Measurements from ENCODE around the gene PTTG1IP.

The PTTG1IP gene

DNA sequence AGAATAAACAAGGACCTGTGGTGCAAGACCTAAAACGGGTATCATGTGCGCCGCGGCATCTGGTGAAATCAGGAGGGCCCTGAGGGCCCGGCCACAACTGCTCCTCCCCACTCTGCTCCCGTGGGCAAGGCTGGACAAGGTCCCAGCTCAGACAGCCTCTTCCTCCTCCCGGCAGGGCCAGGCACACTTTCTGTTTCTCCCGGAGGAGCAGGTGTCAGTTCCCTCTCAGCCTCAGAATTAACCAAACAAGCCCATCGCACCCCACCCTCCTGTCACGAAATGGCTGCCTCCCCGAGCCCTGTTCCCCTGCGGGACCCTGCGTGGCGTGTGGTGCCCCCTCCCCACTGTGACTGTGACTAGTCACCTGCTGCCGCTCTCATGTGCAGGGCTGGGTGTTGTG lies 15.2 kb downstream of the PTTG1IP start:
- DNase-seq, result no peak

GRCh38 chr21:44857127-44857892 lies 16.2 kb downstream of the PTTG1IP start:
- DNase-seq, result no peak

GRCh38 chr21:44856131-44856530 lies 17.4 kb downstream of the PTTG1IP start:
- DNase-seq, result no peak

DNA sequence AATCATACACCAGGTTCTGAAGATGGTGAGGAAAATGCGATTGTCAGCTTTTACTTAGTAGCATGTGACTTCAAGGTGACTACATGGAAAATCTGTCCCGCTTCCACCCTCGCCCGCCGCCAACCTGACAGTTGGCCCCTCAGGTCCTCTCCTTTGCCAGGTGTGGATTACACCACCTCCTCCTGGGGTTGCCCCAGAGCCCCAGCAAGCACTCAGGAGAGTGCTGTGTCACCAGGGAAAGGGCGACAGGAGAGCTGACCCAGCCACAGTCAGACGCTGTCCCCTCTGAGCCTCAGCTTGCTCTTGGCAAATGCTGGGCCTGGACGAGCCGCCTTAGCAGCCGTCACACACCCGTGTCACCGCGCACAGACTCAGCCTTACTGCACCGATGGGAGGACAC lies 17.9 kb downstream of the PTTG1IP start:
- no peak for DNase-seq

DNA sequence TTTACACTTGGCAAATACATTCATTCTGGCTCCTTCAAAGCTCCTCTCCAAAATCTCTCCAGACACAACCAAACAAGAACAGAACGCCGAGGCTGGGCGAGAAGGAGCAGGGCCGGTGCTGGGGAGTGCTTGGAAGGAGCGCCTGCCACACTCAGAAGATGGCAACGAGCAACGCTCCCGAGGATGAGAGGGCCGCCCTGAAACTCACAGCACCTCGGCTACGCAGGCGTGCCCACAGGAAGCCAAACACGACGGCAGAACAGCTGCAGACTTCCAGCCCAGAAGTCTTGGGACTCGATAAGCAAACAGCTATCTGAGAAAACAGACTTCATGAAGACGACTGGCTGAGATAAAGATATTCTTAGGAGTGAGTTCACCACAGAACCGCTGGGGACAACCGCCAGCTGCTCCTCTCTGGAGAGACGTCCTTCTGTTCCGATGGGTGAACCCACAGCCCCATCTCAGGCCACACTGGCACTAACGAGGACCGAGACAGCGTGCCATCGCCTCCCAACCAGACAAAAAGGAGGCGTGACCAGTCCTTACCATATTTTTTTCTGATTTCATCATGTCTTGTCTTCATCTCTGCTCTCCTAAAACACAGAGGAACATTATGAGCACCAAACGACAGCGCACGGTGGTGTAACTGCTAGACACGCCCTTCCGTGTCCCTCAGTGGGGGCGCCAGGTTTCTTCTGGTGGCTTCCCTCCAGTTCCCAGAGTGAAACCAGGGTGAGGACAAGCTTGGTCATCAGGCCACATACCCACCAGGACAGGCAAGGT lies 18.6 kb downstream of the PTTG1IP start:
- DNase-seq, result no peak

- no peak for DNase-seq
Measured at GRCh38 chr21:44854391-44854663, 19.2 kb downstream of the PTTG1IP start.

DNA sequence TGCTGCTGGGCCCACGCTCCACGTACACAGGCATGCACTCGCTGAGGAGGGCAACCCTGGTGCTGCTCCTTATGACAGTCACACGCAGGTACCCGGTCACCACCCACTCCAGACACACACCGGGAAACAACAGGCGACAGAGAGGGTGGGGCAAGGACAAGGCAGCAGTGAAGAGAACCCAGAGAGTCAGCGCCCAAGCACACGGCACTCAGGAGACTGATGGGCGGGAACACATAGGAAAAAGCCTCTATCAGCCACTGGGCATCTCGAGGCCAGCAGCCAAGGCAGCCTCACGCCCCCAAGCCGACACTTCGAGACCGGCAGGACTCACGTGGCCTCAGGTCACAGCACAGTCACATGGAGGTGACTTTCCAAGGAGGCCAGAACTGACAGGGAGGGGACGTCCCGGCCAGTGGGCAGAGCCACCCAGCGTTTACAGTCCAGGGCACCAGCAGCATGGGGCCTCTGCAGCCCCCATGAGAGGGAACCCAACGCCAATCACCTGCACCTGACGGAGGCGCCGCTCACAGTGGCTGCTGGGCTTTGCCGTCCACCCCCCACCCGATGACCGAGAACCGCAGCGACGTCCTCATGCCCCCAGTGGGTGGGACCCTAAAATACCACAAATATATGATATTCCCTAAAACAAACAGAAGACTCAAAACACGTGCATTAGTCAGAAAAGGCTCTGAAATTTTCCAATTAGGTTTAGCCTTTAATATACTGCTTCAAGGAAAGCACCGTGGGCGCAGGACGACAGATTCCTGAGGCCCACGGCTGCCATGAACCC lies 19.7 kb downstream of the PTTG1IP start:
- DNase-seq, result no peak

DNA sequence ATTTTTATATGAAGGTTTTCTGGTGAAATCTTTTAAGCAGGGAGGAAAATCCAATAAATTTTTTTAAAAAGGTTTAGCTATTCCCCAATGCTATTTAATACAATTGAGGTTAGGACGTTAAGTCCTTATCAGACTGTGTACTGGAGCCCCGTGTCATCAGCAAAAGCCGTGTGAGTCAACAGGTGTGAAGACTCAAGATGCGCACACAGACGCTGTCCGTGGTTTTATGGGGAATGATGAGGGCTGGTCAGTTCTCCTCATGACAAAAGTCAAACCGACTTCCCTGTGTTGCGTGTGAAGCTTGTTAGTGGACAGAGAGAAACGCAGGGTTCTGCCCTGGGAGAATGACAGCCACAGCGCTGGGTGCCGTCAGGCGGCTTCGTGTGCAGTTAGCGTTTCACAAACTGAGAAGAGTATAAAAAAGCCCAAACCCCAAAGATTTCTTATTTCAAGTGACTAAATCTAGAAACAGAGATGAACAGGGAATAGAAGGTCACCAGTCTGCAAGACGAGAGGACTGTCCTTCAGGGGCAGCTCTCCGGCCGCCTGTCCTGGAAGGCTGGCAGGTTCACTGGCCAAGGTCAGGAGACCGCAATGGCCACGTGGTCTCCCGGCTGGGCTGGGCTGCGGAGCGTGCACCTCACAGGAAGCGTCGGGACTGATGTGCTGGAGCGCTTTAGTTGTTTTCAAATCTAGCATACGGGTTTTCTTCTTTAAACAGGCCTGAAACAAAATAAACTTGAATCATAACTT lies 22.4 kb downstream of the PTTG1IP start:
- DNase-seq, result no peak

DNA sequence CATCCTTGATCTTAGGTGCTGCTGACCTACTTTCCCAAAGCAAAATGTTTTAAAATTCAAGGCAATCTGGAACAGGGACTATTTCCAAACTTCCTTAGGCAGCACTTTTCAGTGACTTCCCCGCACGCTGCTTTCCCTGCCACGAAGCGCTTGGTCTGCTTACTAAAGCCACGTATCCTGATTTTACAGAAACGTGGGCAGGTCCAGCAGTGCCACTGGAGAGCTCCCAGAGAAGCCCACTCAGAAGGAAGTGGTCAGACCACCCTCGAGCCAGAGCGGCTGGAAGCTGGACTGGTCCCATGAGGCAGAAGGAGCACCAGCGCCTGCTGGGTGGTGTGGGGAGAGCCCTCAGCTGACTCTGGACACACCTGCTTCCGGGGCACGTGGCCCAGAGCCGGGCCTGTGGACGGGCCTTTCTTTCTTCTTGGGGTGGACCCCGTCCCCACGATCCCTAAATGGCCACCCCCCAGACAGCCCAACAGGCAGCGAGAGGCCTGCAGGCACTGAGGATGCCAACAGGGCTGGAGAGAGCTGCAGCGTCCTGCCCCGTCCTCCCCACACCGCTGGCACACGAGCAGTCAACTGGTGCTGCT lies 23.2 kb downstream of the PTTG1IP start:
- DNase-seq, result no peak

GRCh38 chr21:44849616-44850130 lies 23.8 kb downstream of the PTTG1IP start:
- DNase-seq, result no peak

DNA sequence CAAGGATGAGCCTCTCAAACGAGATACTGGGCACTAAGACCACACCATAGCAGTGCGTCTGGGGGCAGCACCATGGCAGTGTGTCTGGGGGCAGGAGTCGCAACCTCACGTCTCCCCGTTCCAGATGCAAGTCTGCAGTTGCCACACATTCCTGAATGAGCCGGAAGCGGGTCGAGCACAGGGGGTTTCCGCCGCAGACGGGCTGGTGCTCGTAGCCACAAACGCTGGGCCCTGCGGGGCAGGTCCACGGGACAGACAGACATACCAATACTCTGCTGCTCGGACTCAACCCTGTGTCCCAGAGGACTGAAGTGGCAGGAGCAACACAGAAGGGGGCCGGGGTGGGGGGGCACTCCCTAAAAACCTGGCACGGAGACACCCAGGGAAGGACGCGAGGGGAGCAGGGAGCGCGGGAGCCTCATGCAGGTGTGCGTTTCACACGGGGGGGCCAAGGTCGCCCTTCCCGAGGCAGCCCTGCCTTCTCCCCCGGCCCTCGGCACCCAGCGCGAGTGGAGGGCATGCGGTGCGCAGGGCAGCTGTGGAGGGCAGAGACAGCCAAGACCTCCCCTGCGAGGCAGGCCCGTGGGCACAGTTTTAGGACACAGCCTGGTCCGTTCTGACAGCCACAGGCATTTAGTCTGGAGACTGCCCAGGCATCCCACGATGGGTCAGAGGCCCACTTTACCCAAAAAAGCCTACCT lies 24.5 kb downstream of the PTTG1IP start:
- no peak for DNase-seq

DNA sequence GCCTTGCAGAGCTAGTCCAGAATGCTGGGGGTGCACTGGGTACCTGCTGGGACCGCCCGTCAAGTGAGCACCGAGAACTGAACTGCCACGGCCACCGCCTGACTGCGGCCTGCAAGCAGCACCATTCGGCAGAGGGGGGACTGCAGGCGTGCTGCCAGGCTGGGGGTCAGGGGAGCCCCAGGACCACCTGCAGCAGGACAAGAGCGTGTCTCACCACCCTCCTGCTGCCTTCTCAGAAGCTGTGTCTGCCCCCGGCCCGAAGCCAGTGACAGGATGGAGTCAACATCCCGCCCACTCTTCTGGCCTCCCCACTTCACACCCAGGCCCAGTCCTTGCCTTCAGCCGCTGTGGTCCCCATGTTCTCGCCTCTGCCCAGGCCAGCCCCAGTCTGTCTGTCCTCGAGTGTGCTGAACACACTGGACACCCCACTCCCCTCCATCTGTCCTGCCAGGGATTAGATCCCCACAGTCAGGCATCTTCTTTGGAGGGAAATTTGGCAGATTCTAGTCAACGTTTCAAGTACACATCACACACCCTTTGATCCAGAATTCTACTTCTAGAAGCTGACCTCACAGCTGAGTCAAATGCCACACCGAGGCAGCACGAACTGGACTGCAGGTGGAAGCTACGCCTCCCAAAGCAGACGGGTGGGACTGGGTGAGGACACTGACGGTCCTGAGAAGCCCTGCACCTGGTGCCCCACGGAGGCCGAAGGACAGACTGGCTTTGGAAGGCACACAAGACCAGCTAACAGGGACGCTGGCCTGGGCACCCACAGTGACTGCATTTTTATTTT lies 26.0 kb downstream of the PTTG1IP start:
- no peak for DNase-seq

GRCh38 chr21:44846485-44847260 lies 26.8 kb downstream of the PTTG1IP start:
- DNase-seq, result no peak

- no peak for DNase-seq
Measured at GRCh38 chr21:44846224-44846484, 27.3 kb downstream of the PTTG1IP start.

DNA sequence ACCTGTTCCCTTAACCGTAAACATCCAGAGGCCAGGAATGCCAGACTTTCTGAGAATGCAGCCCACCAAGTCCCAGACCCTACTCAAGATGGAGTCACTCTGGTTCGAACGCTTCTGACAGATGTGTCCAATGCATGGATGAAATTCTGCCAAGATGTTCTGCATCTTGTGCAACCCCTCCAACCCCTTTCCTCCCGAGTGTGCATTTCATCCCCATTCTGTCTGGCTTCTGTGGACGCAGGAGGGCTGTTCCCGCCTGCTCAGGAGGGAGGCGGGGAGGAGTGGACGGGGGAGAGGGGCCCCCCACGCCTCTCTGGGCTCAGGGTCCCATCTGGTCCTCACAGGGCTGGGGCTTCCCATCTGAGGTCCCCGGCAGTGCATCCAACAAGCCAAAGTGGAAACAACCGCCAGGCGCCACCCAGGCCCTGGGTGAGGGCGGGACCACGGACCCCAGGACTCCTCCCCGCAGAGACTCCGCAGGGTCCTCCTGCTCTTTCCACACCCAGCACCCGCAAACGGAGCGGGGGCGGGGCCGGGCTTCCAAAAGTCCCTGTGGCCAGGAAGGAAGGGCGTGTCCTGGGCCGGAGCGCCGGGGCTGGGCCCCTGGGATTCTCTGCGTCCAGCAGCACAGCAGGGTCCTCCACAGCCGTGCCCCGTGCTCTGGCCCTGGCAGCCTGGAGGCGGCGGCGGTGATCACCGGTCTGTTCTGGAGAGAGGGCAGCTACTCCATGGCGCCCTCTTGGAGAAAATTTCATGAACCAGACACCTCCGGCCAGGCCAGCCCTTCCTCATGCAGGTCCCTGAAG lies 27.9 kb downstream of the PTTG1IP start:
- peak; percentile 69 for DNase-seq

- DNase-seq, result no peak
Measured at GRCh38 chr21:44844256-44844655, 29.2 kb downstream of the PTTG1IP start.

GRCh38 chr21:44842721-44843445 lies 30.6 kb downstream of the PTTG1IP start:
- DNase-seq, result no peak

DNA sequence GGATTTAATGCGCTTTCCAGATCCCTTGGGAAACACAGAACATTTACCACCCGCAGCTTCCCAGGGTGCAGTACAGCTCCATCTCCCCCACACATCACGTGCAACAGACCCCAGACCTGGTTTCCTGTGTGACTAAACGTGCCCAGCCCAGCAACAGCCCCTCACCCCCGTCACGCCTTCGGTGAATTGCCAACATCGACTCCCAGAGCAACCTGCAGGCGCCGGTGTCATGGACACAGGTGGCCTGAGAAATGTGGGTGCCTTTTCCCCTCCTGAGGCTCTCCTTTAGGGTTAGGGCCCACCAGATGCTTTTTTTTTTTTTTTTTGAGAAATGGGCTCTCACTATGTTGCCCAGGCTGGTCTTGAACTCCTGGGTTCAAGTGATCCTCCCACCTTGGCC lies 31.4 kb downstream of the PTTG1IP start:
- DNase-seq, result no peak

- no peak for DNase-seq
Measured at GRCh38 chr21:44840771-44841170, 32.7 kb downstream of the PTTG1IP start.

Data from NCI-H1694 (cell line).